Upper lobe of left lung (tissue), 6 donors: ENCODE measurements around the gene PUSL1. TPM values are rescaled to one million over a fixed set of nuclear protein-coding genes. Genes with fewer than 3 reads are reported as not detected.
A peak's percentile ranks its signal among the peaks of the same experiment; 100 is the strongest.

Experiments
- ATAC-seq, 2 donors: fragments of 200-7000 bp; cut with Tn5 transposase; one replicate each; pipeline ENCODE4 v1.9.1; 2022; ENCODE audit warnings: mild to moderate bottlenecking in 2 of 2, moderate library complexity in 2 of 2; ENCODE audit not compliant: low FRiP score in 2 of 2
- DNase-seq, 2 donors: peaks; one replicate each; pipeline ENCODE4 v3.0.0-alpha.2; 2019 to 2020
- H3K27ac ChIP-seq, 4 donors: fragments of 200-600 bp; sonication (generic); one replicate each; pipeline ENCODE4 v1.5.1; 2016 to 2019
- H3K27me3 ChIP-seq, 4 donors: fragments of 200-600 bp; sonication (generic); one replicate each; pipeline ENCODE4 v1.5.1; 2017 to 2019
- H3K36me3 ChIP-seq, 4 donors: fragments of 200-600 bp; sonication (generic); one replicate each; pipeline ENCODE4 v1.5.1; 2016 to 2019
- H3K4me1 ChIP-seq, 4 donors: fragments of 200-600 bp; sonication (generic); one replicate each; pipeline ENCODE4 v1.5.1; 2018 to 2019
- H3K4me3 ChIP-seq, 4 donors: fragments of 200-600 bp; sonication (generic); one replicate each; pipeline ENCODE4 v1.5.1; 2017 to 2019; ENCODE audit warnings: mild to moderate bottlenecking in 2 of 4, moderate library complexity in 1 of 4
- H3K9me3 ChIP-seq, 4 donors: fragments of 200-600 bp; sonication (generic); one replicate each; pipeline ENCODE4 v1.5.1; 2018 to 2019
- CTCF ChIP-seq, 6 experiments: fragments of 450-650 bp in 4 of 6; fragments of 200-600 bp in 2 of 6; sonication (generic) in 2 of 6; IDR thresholded peaks; one replicate each; pipeline ENCODE4 v1.5.1; 2016 to 2019; ENCODE audit warnings: antibody characterized with exemption in 6 of 6
- EP300 ChIP-seq, 4 donors: sonication (generic); formaldehyde crosslinking; IDR thresholded peaks; one replicate each; pipeline ENCODE4 v1.5.1; 2017; ENCODE audit warnings: antibody characterized with exemption in 4 of 4, control low read depth in 2 of 4
- POLR2A ChIP-seq, 4 donors: fragments of 450-650 bp; IDR thresholded peaks; one replicate each; pipeline ENCODE4 v1.5.1; 2016 to 2017; ENCODE audit warnings: antibody characterized with exemption in 4 of 4, mild to moderate bottlenecking in 2 of 4
- POLR2AphosphoS5 ChIP-seq, 2 donors: sonication (generic); formaldehyde crosslinking; IDR thresholded peaks; one replicate each; pipeline ENCODE4 v1.5.1; 2017; ENCODE audit warnings: antibody characterized with exemption in 2 of 2
- WGBS, 2 donors: methylation state at CpG; one replicate each; pipeline ENCODE4 v1.1.5; 2017 to 2018; 5-methylcytosine and 5-hydroxymethylcytosine counted together
- total RNA-seq, 6 donors: library from RNA; depleted of rRNA in 4 of 6; stranded (reverse); fragments of >200 nt in 4 of 6; gene quantifications; one replicate each; pipeline versions ENCODE4 v1.1.0 to v1.2.1, GENCODE V29; 2016 to 2021
- donor health status: DM: no; HTN: no; CAD: no; lungs with moderate emphysema.
- donor health status: DM: no; HTN: yes; CAD: no; lungs with severe emphysema.

The PUSL1 gene
- total RNA-seq, 6 donors from 2014 or later = 16.8 to 38.8 (median 23.0) TPM

- Histone ChIP-seq H3K4me1 (peaks cover 35 to 45% (median 37%) of the 10 kb centered on the region in 4 donors), H3K36me3 (no peaks in the 10 kb centered on the region), H3K4me3 (no peak overlapping the region), H3K9me3 (no peaks in the 10 kb centered on the region), H3K27ac (no peak overlapping the region), H3K27me3 (no peaks in the 10 kb centered on the region)
- WGBS, 2 donors = 92 to 93% methylated on average over 7 to 14 of the region's 15 CpGs
- TF ChIP-seq CTCF (IDR thresholded peaks at IDR 0.05) = no peak
- TF ChIP-seq POLR2AphosphoS5 (IDR thresholded peaks at IDR 0.05) = no peak
- no peak for TF ChIP-seq EP300 (IDR thresholded peaks at IDR 0.05)
- no peak for TF ChIP-seq POLR2A (IDR thresholded peaks at IDR 0.05)
- ATAC-seq = no peak
- DNase-seq = peak in 1 of 2 donors; percentile 65
Measured at GRCh38 chr1:1274931-1275431, 33.4 kb upstream of the PUSL1 start.

- Histone ChIP-seq H3K27me3 (no peaks in the 10 kb centered on the region), H3K36me3 (no peaks in the 10 kb centered on the region), H3K9me3 (no peaks in the 10 kb centered on the region), H3K27ac (no peak overlapping the region), H3K4me3 (no peak overlapping the region), H3K4me1 (peaks cover 27 to 36% (median 28%) of the 10 kb centered on the region in 4 donors)
- ATAC-seq = no peak
- WGBS, 2 donors = 78 to 81% methylated on average over 9 of the region's 9 CpGs
- TF ChIP-seq EP300 (IDR thresholded peaks at IDR 0.05) = no peak
- no peak for TF ChIP-seq CTCF (IDR thresholded peaks at IDR 0.05)
- TF ChIP-seq POLR2A (IDR thresholded peaks at IDR 0.05) = no peak
- TF ChIP-seq POLR2AphosphoS5 (IDR thresholded peaks at IDR 0.05) = no peak
- DNase-seq = no peak
Measured at GRCh38 chr1:1275836-1276235, 32.6 kb upstream of the PUSL1 start.

- ATAC-seq = no peak
Measured at GRCh38 chr1:1278620-1279019, 29.8 kb upstream of the PUSL1 start.

GRCh38 chr1:1279028-1279427 lies 29.4 kb upstream of the PUSL1 start:
- Histone ChIP-seq H3K9me3 (no peaks in the 10 kb centered on the region), H3K4me1 (peaks cover 6 to 17% (median 10%) of the 10 kb centered on the region in 4 donors), H3K36me3 (no peaks in the 10 kb centered on the region), H3K27me3 (no peaks in the 10 kb centered on the region), H3K4me3 (no peak overlapping the region), H3K27ac (no peak overlapping the region)
- WGBS, 2 donors = 92 to 95% methylated on average over 17 of the region's 17 CpGs
- ATAC-seq (no peak), DNase-seq (peak in 1 of 2 donors; percentile 63)
- no peak for TF ChIP-seq POLR2A (IDR thresholded peaks at IDR 0.05)
- no peak for TF ChIP-seq POLR2AphosphoS5 (IDR thresholded peaks at IDR 0.05)
- TF ChIP-seq EP300 (IDR thresholded peaks at IDR 0.05) = no peak
- TF ChIP-seq CTCF (IDR thresholded peaks at IDR 0.05) = no peak

More at GRCh38 chr1:1278620-1279019, 29.8 kb upstream of the PUSL1 start:
- WGBS, 2 donors = 94 to 99% methylated on average over 11 to 13 of the region's 13 CpGs
- Histone ChIP-seq H3K36me3 (no peaks in the 10 kb centered on the region), H3K4me1 (peaks cover 6 to 18% (median 10%) of the 10 kb centered on the region in 4 donors), H3K9me3 (no peaks in the 10 kb centered on the region), H3K27ac (no peak overlapping the region), H3K4me3 (no peak overlapping the region), H3K27me3 (no peaks in the 10 kb centered on the region)
- no peak for DNase-seq
- TF ChIP-seq CTCF (IDR thresholded peaks at IDR 0.05) = no peak
- TF ChIP-seq EP300 (IDR thresholded peaks at IDR 0.05) = no peak
- TF ChIP-seq POLR2A (IDR thresholded peaks at IDR 0.05) = no peak
- no peak for TF ChIP-seq POLR2AphosphoS5 (IDR thresholded peaks at IDR 0.05)
